Gastrocnemius medialis (tissue), 4 donors: ENCODE measurements around the gene KANSL1. TPM values are rescaled to one million over a fixed set of nuclear protein-coding genes. Genes with fewer than 3 reads are reported as not detected.

Experiments used
- ATAC-seq, 2 donors: fragments of 150-250 bp; one replicate each; pipeline ENCODE4 v1.9.1; 2016
- DNase-seq, 2 donors: peaks; one replicate each; pipeline ENCODE4 v3.0.0-alpha.2; 2019
- H3K27ac ChIP-seq, 4 donors: fragments of 200-600 bp; sonication (generic); 1 replicate in 1 of 4; 2 replicates in 3 of 4; pipeline ENCODE4 v1.5.1; 2016 to 2018; ENCODE audit warnings: mild to moderate bottlenecking in 2 of 4, moderate library complexity in 1 of 4
- H3K27me3 ChIP-seq, 3 donors: fragments of 200-600 bp; sonication (generic) in 2 of 3; 1 replicate in 1 of 3; 2 replicates in 2 of 3; pipeline versions ENCODE4 v1.5.1 to v1.6.0; 2016 to 2019; ENCODE audit warnings: mild to moderate bottlenecking in 1 of 3, moderate library complexity in 1 of 3
- H3K36me3 ChIP-seq, 2 donors: fragments of 200-600 bp; sonication (generic) in 1 of 2; one replicate each; pipeline ENCODE4 v1.5.1; 2017 to 2018
- H3K4me1 ChIP-seq, 2 donors: fragments of 200-600 bp; sonication (generic) in 1 of 2; one replicate each; pipeline ENCODE4 v1.5.1; 2016 to 2017; ENCODE audit warnings: mild to moderate bottlenecking in 2 of 2
- H3K4me3 ChIP-seq, 4 donors: fragments of 200-600 bp; sonication (generic) in 3 of 4; 1 replicate in 1 of 4; 2 replicates in 3 of 4; pipeline ENCODE4 v1.5.1; 2016 to 2019; ENCODE audit warnings: mild to moderate bottlenecking in 2 of 4
- H3K9me3 ChIP-seq, 3 donors: fragments of 200-600 bp; sonication (generic) in 2 of 3; 1 replicate in 1 of 3; 2 replicates in 2 of 3; pipeline ENCODE4 v1.5.1; 2016 to 2019
- CTCF ChIP-seq, 5 experiments: fragments of 450-650 bp in 3 of 5; fragments of 200-600 bp in 2 of 5; sonication (generic) in 2 of 5; IDR thresholded peaks in 4 of 5; conservative IDR thresholded peaks in 1 of 5; 1 replicate in 4 of 5; 2 replicates in 1 of 5; pipeline ENCODE4 v1.5.1; 2016 to 2019; ENCODE audit warnings: antibody characterized with exemption in 5 of 5, mild to moderate bottlenecking in 3 of 5, moderate library complexity in 3 of 5
- POLR2A ChIP-seq, 2 donors: fragments of 450-650 bp; IDR thresholded peaks; one replicate each; pipeline ENCODE4 v1.6.1; 2017; ENCODE audit warnings: antibody characterized with exemption in 2 of 2, mild to moderate bottlenecking in 2 of 2, moderate library complexity in 2 of 2
- in situ Hi-C, 4 donors: fragments of 200-750 bp; cut with MboI; loops; one replicate each; pipeline versions ENCODE4 v1.15.0 to v1.8.0; 2017; ENCODE audit warnings: low sequenced_read_pairs in 4 of 4
- intact Hi-C: fragments of 100-400 bp; cut with DNase I; formaldehyde crosslinking; loops from one replicate; pipeline ENCODE4 v1.15.1; 2023; ENCODE audit warnings: low total_unique reads
- total RNA-seq, 4 donors: library from RNA; depleted of rRNA; stranded (reverse); fragments of >200 nt; gene quantifications; one replicate each; pipeline versions ENCODE4 v1.1.0 to v1.2.3, GENCODE V29; 2016

KANSL1 gene
- total RNA-seq, 4 donors from 2014 or later: 19.9 to 35.9 (median 31.2) TPM

GRCh38 chr17:46192439-46193150 lies 634 bp downstream of the KANSL1 start:
- ATAC-seq (peak; percentile 39 to 51), DNase-seq (peak; percentile 63 to 76)
- no peaks in the 10 kb centered on the region for H3K9me3 ChIP-seq
- intact Hi-C loops (loop anchor here (1.0 to 5.0 kb wide), 4 partner anchors 85 to 1045 kb away; partner anchors contain the start of gene HEXIM1), in situ Hi-C loops (no loop called here)
- no peaks in the 10 kb centered on the region for H3K27me3 ChIP-seq
- peak; percentile 36 to 66 for TF ChIP-seq POLR2A (IDR thresholded peaks at IDR 0.05)
- no peak for TF ChIP-seq CTCF (IDR thresholded peaks at IDR 0.05 in 4 of 5, conservative IDR thresholded peaks at IDR 0.05 in 1 of 5)
- peaks cover 46 to 48% of the 10 kb centered on the region in 2 donors for H3K4me1 ChIP-seq
- H3K36me3 ChIP-seq: no peaks in the 10 kb centered on the region
- peak overlapping the region; percentile 91 to 99 (median 98) for H3K27ac ChIP-seq
- H3K4me3 ChIP-seq: peak overlapping the region; percentile 80 to 95 (median 92)

- peak overlapping the region; percentile 80 to 95 (median 92) for H3K4me3 ChIP-seq
- intact Hi-C loops: loop anchor here (5.0 kb wide), 3 partner anchors 85 to 1045 kb away; partner anchors contain the start of gene HEXIM1
- no peak for ATAC-seq
These were observed 1.1 kb downstream of the KANSL1 start for GRCh38 chr17:46192189-46192438.

GRCh38 chr17:46191322-46192188 lies 1.7 kb downstream of the KANSL1 start:
- in situ Hi-C loops: no loop called here
- Histone ChIP-seq H3K9me3 (no peaks in the 10 kb centered on the region), H3K27ac (peak overlapping the region; percentile 91 to 99 (median 98)), H3K27me3 (no peaks in the 10 kb centered on the region), H3K4me1 (peaks cover 53 to 56% of the 10 kb centered on the region in 2 donors), H3K36me3 (no peaks in the 10 kb centered on the region), H3K4me3 (peak overlapping the region; percentile 80 to 95 (median 92))
- intact Hi-C loops: loop anchor here (5.0 kb wide), 3 partner anchors 84 to 1044 kb away; partner anchors contain the start of gene HEXIM1
- TF ChIP-seq POLR2A (IDR thresholded peaks at IDR 0.05): peak; percentile 7 to 14
- TF ChIP-seq CTCF (IDR thresholded peaks at IDR 0.05 in 4 of 5, conservative IDR thresholded peaks at IDR 0.05 in 1 of 5): no peak
- no peak for ATAC-seq
- DNase-seq: peak in 1 of 2 donors; percentile 19

More at GRCh38 chr17:46192189-46192438, 1.1 kb downstream of the KANSL1 start:
- in situ Hi-C loops: no loop called here
- no peak for TF ChIP-seq POLR2A (IDR thresholded peaks at IDR 0.05)
- no peak for TF ChIP-seq CTCF (IDR thresholded peaks at IDR 0.05 in 4 of 5, conservative IDR thresholded peaks at IDR 0.05 in 1 of 5)
- no peaks in the 10 kb centered on the region for H3K27me3 ChIP-seq
- DNase-seq: no peak
- no peaks in the 10 kb centered on the region for H3K36me3 ChIP-seq
- peak overlapping the region; percentile 91 to 99 (median 98) for H3K27ac ChIP-seq
- H3K9me3 ChIP-seq: no peaks in the 10 kb centered on the region
- H3K4me1 ChIP-seq: peaks cover 48 to 51% of the 10 kb centered on the region in 2 donors

- no peaks in the 10 kb centered on the region for H3K9me3 ChIP-seq
- H3K4me3 ChIP-seq: peak overlapping the region; percentile 80 to 95 (median 92)
- ATAC-seq: no peak
- intact Hi-C loops (loop anchor here (5.0 kb wide), 3 partner anchors 83 to 1043 kb away; partner anchors contain the start of gene HEXIM1), in situ Hi-C loops (no loop called here)
- H3K27ac ChIP-seq: peak overlapping the region; percentile 91 to 99 (median 98)
- H3K36me3 ChIP-seq: no peaks in the 10 kb centered on the region
- DNase-seq: no peak
- H3K4me1 ChIP-seq: peaks cover 61 to 62% of the 10 kb centered on the region in 2 donors
- TF ChIP-seq POLR2A (IDR thresholded peaks at IDR 0.05): no peak
- no peak for TF ChIP-seq CTCF (IDR thresholded peaks at IDR 0.05 in 4 of 5, conservative IDR thresholded peaks at IDR 0.05 in 1 of 5)
- H3K27me3 ChIP-seq: no peaks in the 10 kb centered on the region
These were observed 2.5 kb downstream of the KANSL1 start for GRCh38 chr17:46190763-46191162.
